GM21390 (cell line): Measurements from ENCODE around the gene DUSP8.

Experiments
- ATAC-seq: cut with Tn5 transposase; IDR thresholded peaks from one replicate; pipeline ENCODE4 v1.9.1; 2021; ENCODE audit not compliant: unreplicated experiment

Gene DUSP8

GRCh38 chr11:1567052-1567720 is 4.9 kb downstream of the DUSP8 start:
- ATAC-seq: no peak

GRCh38 chr11:1566381-1567051 is 5.6 kb downstream of the DUSP8 start:
- ATAC-seq: no peak

DNA sequence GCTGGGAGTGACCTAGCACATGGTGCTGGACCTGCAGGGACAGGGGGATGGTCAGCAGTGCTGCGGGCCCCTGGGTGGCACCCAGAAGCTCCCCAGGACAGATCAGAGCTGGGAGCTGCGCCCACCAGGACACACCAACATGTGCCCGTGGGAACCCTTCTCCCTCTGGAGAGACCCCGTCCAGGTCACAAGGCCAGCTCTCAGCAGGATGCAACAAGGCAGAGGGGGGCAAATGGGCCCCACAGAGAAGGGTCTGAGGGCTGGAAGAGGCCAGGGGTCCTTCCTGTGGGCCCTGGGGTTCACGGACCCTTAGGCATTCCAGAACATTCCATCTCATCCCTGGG is 6.2 kb downstream of the DUSP8 start:
- ATAC-seq: no peak

GRCh38 chr11:1565173-1565903 is 6.7 kb downstream of the DUSP8 start:
- no peak for ATAC-seq

- ATAC-seq: no peak
These were observed 7.4 kb downstream of the DUSP8 start for GRCh38 chr11:1564535-1565172.

- no peak for ATAC-seq
These were observed 8.2 kb downstream of the DUSP8 start for GRCh38 chr11:1563697-1564534.

DNA sequence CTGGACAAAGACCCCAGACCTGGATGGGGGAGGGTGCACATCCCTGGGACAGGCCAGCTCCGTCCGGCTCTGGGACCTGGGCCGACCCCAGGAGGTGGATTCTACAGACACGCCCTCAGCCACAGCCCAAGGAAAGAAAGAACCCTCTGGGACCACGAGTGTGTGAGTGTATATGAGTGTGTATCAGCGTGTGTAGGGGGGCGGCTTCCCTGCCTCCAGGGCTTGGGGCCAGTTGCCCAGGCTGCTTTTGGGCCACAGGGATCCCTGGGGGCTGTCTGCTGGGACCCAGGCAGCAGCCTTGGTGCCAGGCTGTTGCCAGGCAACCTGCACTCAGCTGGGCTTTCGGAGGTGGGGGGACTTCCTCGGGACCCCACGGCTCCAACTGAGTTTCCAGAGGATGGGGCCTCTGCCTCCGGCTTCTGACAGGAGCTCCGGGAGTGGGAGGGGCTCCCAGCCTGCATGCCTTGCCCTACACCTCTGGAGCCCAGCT is 8.9 kb downstream of the DUSP8 start:
- no peak for ATAC-seq

- ATAC-seq: no peak
These were observed 9.5 kb downstream of the DUSP8 start for GRCh38 chr11:1562469-1563148.

- ATAC-seq: no peak
These were observed 10.1 kb downstream of the DUSP8 start for GRCh38 chr11:1561955-1562354.

DNA sequence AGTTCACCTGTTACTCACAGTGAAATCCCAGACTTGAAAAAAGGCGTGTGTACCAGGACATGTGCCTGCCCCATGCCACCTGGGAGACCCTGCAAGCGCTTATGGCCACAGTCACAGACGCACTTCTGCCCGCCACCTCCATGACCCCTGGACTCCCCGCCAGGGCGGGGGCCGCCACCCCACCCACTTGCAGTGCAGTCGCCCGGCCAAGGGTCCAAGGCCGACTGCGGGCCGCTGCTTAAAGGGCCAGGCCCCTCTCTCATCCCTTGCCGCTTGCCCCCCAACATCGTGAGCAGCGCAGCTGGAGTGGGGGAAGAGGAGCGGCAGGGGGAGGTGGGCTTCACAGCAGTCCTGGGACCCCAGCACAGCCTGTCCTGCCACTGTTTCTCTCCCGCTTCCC is 10.8 kb downstream of the DUSP8 start:
- no peak for ATAC-seq

- no peak for ATAC-seq
These were observed 11.3 kb downstream of the DUSP8 start for GRCh38 chr11:1560649-1561251.

DNA sequence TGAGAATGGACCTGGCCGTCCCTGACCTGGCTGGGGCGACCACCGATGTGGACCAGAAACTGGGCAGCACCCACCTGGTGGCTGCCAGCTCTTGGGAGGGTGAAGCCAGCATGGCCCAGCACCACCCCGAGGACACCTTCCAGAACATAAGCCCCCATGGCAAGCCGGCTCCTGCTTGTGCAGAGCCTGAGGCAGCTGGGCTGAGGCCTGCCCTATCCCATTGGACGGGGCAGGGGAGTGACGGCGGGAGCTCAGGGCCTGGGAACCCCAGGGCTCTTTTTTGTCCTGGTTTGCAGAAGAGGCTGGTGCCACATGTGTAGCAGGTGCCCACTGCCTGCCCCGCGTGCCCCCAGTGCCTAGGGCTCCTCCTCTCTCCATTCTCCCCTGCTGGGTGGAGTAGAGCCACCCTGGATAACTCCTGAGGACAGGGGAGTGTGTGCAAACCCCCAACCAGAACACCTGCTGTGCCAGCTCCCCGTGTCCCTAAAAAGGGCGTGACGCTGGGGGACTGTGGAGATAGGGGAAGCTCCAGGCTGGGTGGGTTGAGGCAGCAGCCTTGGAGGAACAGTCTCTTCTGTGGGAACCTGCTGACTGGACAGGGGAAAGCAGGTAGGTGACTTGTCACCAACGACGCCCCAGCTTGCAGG is 11.9 kb downstream of the DUSP8 start:
- no peak for ATAC-seq

DNA sequence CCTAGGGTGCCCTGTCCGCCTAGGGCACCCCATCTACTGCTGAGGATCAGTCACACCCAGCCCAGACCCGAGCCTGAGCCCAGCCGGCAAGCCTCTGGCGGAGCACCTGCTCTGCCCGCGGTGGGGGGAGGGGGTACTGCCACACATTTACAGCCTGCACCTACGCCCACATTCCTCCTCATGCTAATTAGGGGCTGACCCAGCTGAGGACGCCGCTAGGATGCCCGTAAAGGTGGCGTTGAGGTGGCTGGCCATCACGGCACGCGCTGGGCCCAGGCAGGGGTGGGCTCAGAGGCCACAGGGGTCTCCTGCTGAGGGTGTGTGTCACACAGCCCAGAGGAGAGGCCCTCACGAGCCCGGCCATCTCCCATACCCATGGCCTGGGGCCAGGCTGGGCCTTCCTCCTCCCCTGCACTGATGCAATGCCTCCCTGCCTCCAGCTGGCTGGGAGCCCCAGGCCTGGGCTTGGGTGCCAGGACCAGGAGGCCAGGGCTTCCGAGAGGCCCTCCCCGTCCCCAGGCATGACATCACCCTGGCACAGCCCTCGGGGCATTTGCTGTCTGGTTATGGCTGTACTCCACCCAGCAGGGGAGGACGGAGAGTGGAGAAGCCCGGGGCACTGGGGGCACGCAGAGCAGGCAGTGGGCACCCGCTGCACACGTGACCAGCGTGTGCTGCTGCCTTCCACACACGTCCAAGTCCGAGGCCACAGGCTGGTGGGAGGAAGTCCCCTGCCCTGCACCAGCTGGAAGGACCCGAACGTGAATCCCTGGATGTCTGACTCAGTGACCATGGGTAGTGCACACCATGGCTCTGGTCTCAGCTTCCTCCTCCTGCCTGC is 12.7 kb downstream of the DUSP8 start:
- ATAC-seq: no peak

GRCh38 chr11:1558775-1559110 is 13.3 kb downstream of the DUSP8 start:
- no peak for ATAC-seq

- no peak for ATAC-seq
These were observed 13.9 kb downstream of the DUSP8 start for GRCh38 chr11:1557904-1558774.

DNA sequence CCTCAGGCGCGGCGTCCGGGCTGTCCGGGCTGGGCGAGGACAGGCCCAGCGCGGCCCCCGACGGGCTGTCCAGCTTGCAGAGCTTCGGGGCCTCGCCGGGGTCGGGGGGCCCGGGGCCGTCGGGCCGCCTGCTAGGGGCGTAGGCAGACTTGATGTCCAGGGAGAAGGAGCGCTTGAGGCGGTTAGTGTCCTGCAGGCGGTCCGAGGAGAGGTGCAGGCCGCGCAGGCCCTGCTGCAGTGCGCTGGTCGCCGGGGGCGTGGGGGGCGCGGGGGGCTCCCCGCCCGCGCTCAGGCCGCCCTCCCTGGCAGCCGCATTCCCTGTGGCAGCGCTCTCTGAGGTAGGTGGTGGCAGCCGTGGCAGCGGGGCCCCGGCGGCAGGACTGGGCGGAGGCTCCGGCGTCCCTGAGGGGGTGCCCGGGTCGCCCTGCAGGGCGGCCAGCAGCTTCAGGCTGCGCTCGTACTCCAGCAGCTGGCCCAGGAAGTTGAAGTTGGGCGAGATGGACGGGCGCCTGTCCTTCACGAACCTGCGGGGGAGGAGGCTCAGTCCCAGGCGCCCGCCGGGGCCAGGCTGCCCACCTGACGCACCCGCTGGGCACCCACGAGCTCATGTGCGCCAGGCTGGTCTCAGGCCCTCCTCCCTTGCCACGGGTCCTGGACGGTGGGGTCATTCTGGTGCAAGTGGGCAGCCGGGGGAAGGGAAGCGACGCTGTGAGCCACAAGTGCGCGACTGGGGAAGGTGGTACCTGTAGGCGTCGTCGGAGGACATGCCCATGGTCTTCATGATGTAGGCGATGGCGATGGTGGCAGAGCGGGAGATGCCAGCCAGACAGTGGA is 14.8 kb downstream of the DUSP8 start:
- no peak for ATAC-seq
